SJSA1 (cell line): Measurements from ENCODE around the gene GRID2. TPM values are rescaled to one million over a fixed set of nuclear protein-coding genes. Genes with fewer than 3 reads are reported as not detected.
"Not testable (repeated sequence)": the region's sequence is repeated elsewhere in the genome, so short reads cannot be mapped to it uniquely, and the experiment has no call there.

Experiments used
- DNase-seq, 2 experiments: peaks; one replicate each; pipeline ENCODE4 v3.0.0-alpha.2; 2015 to 2020; ENCODE audit warnings: low spot score in 2 of 2, low read depth in 1 of 2
- H3K27ac ChIP-seq: fragments of 250-450 bp; sonication (Bioruptor Pico); 2 replicates; pipeline ENCODE4 v1.5.1; 2020; ENCODE audit warnings: mild to moderate bottlenecking, moderate library complexity
- H3K27me3 ChIP-seq: fragments of 250-450 bp; sonication (Bioruptor Pico); replicated peaks from 2 replicates; pipeline ENCODE4 v1.5.1; 2020; ENCODE audit warnings: mild to moderate bottlenecking, moderate library complexity
- H3K36me3 ChIP-seq: fragments of 250-450 bp; sonication (Bioruptor Pico); 2 replicates; pipeline ENCODE4 v1.5.1; 2020; ENCODE audit warnings: mild to moderate bottlenecking
- H3K4me1 ChIP-seq: fragments of 250-450 bp; sonication (Bioruptor Pico); replicated peaks from 2 replicates; pipeline ENCODE4 v1.6.1; 2021; ENCODE audit warnings: mild to moderate bottlenecking
- H3K4me3 ChIP-seq: fragments of 250-450 bp; sonication (Bioruptor Pico); 2 replicates; pipeline ENCODE4 v1.5.1; 2020; ENCODE audit warnings: mild to moderate bottlenecking
- H3K9me3 ChIP-seq: fragments of 250-450 bp; sonication (Bioruptor Pico); replicated peaks from 2 replicates; pipeline ENCODE4 v1.5.1; 2020; ENCODE audit warnings: mild to moderate bottlenecking
- total RNA-seq: library from RNA; depleted of rRNA; stranded (reverse); fragments of >200 nt; shearing (Covaris generic); gene quantifications from 2 replicates; pipeline ENCODE4 v1.2.3, GENCODE V29; 2014

GRID2 gene
- total RNA-seq, 1 experiment from 2014 or later: not detected

DNA sequence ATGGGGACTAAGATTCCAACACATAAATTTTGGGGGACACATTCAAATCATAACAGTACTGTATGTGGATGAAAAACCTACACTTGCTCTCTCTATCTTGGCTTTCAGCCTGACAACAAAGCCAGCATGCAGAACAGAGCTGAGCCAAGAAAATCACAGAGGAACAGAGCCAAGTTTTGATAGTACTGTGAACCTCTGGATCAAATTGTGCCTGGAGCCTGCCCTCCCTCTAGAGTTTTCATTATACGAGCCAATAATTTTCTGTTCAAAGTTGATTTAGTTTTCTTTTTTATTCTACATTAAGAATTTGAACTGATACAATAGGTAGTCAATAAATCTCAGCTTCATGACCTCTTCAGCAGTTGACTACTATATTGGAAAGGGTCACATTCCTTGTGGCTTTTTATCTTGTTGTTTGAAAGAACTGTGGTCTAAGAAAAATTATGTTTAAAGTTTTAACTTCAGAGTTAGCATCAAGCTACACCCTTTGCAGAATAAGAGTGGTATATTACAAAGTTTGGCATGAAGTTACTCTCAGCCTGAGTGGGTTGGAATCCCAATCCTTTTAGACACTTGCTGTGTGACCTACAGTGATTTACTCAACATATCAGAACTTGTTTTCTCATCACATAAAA lies 31.1 kb downstream of the GRID2 start:
- Histone ChIP-seq H3K4me1 (no peaks in the 10 kb centered on the region), H3K9me3 (no peaks in the 10 kb centered on the region), H3K27me3 (no peaks in the 10 kb centered on the region), H3K4me3 (no peak overlapping the region), H3K27ac (no peak overlapping the region), H3K36me3 (no peaks in the 10 kb centered on the region)
- no peak for DNase-seq

DNA sequence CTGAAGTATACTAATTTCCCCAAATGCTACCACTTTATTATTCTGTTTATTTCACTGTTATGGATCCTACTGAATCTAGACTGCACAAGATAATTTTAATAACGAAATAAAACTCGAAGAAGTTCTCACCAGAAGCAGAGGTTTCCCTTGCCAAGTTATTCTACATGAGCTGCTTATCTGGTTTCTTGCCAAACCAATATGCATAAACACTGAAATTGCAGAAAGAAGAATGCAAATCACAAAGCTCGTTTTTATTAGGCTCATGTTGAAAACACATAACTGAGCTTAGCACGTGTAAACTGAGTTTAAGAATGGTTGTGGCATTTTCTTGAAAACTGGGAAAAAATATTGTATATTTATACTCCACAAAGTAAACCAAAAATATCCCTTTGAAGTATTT lies 35.9 kb downstream of the GRID2 start:
- no peaks in the 10 kb centered on the region for H3K36me3 ChIP-seq
- no peaks in the 10 kb centered on the region for H3K9me3 ChIP-seq
- no peak for DNase-seq
- H3K27ac ChIP-seq: no peak overlapping the region
- no peak overlapping the region for H3K4me3 ChIP-seq
- H3K27me3 ChIP-seq: no peaks in the 10 kb centered on the region
- H3K4me1 ChIP-seq: no peaks in the 10 kb centered on the region

DNA sequence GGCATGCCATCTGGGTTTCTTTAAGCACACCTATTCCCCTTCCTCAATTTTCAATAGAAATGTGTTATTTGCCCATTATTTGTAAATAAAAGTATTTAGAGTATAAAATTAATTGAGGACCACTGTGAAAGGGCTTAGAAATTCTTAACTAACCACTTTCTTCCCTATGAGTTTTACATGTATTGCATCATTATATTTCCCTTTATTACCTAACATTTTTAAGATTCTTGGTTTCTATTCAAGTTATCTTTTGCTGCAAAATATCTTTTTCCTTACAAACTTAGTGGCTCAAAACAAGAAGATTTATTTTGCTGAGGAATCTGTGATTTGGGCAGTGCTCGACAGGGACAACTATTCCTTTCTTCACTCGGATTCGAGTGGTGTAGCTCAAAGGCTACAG lies 40.5 kb downstream of the GRID2 start:
- Histone ChIP-seq H3K36me3 (no peaks in the 10 kb centered on the region), H3K4me3 (no peak overlapping the region), H3K9me3 (no peaks in the 10 kb centered on the region)

DNA sequence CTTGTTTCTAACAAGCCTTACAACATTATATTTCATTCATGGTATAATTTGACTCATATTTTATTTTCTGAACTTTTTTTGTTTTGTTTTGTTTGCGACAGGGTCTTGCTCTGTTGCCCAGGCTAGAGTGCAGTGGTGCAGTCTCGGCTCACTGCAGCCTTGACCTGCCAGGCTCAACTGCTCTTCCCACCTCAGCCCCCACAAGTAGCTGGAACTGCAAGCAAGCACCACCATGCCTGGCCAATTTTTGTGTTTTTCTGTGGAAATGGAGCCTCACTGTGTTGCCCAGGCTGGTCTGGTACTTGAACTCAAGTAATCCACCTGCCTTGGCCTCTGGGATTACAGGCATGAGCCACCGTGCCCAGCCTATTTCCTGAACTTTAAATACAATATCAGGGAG lies 42.5 kb downstream of the GRID2 start:
- H3K9me3 ChIP-seq: no peaks in the 10 kb centered on the region

More for the DNA sequence above, 40.5 kb downstream of the GRID2 start:
- Histone ChIP-seq H3K4me1 (no peaks in the 10 kb centered on the region), H3K27ac (no peak overlapping the region), H3K27me3 (no peaks in the 10 kb centered on the region; the same call in 1 of the 2 replicates)
- DNase-seq: no peak

DNA sequence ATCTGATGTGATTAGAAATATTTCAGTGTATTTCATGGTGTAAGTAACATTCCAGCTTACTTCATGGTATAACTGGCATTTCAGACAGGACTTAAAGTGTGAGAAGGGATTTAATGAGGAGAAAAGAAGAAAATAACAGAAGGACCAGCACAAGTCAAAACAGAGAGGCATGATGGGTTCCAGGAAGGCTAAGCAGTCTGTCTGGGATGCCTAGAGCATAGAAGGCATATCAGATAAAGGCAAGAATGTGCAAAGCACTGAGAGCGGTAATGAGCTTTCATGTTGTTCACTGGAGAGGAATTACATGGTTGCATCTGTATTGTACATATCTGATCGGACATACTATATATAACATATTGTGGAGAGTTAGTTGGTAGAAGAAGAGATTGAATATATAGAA lies 54.2 kb downstream of the GRID2 start:
- no peak overlapping the region for H3K4me3 ChIP-seq

More for the DNA sequence above, 42.5 kb downstream of the GRID2 start:
- no peak overlapping the region for H3K27ac ChIP-seq
- H3K4me1 ChIP-seq: no peaks in the 10 kb centered on the region
- no peak for DNase-seq
- no peak overlapping the region for H3K4me3 ChIP-seq
- H3K36me3 ChIP-seq: no peaks in the 10 kb centered on the region
- no peaks in the 10 kb centered on the region; the same call in 1 of the 2 replicates for H3K27me3 ChIP-seq

DNA sequence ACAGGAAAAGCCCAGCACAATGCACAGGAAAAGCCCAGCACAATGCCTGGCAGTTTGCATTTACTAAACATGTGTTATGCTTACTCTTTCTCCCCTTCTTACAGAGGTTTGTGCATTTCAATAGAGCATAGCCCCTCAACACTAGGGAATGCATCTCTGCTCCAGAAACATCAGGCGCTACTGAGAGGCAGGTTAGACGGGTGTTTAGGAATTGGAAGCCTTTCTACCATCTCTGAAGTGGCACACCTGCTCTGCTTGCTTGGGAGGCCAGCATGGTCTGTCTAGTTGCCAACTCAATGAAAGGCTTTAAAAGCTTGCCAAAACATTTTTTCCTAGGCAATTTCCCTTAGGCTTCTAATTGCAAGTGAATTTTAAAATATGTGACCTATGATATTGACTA lies 55.7 kb downstream of the GRID2 start:
- no peak overlapping the region for H3K4me3 ChIP-seq
- no peak for DNase-seq
- H3K9me3 ChIP-seq: no peaks in the 10 kb centered on the region
- no peaks in the 10 kb centered on the region for H3K36me3 ChIP-seq
- H3K27ac ChIP-seq: no peak overlapping the region
- no peaks in the 10 kb centered on the region for H3K27me3 ChIP-seq
- no peaks in the 10 kb centered on the region for H3K4me1 ChIP-seq

More for the DNA sequence above, 54.2 kb downstream of the GRID2 start:
- Histone ChIP-seq H3K4me1 (no peaks in the 10 kb centered on the region), H3K27ac (no peak overlapping the region), H3K36me3 (no peaks in the 10 kb centered on the region), H3K9me3 (no peaks in the 10 kb centered on the region), H3K27me3 (no peaks in the 10 kb centered on the region)
- DNase-seq: no peak

DNA sequence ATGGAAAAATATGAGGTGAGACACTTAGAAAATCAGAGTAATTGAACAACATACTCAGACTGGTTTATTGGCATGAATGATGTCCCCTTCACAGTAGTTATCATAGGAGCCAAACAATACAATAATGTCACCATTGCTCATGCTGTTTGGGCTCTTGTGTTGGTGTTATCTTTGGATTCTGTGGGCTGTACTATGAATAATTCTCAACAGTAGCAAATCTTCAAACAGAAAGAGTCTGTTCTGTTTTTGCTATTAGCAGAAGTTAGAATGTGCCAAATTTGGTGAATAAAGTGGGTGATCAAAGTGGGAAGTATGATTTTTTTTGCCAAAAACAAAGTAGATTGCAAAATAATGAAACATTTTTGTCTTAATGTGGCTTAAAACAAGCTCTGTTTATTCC lies 58.3 kb downstream of the GRID2 start:
- no peak for DNase-seq
- Histone ChIP-seq H3K4me3 (no peak overlapping the region), H3K27ac (no peak overlapping the region), H3K4me1 (no peaks in the 10 kb centered on the region), H3K9me3 (no peaks in the 10 kb centered on the region), H3K27me3 (no peaks in the 10 kb centered on the region), H3K36me3 (no peaks in the 10 kb centered on the region)

DNA sequence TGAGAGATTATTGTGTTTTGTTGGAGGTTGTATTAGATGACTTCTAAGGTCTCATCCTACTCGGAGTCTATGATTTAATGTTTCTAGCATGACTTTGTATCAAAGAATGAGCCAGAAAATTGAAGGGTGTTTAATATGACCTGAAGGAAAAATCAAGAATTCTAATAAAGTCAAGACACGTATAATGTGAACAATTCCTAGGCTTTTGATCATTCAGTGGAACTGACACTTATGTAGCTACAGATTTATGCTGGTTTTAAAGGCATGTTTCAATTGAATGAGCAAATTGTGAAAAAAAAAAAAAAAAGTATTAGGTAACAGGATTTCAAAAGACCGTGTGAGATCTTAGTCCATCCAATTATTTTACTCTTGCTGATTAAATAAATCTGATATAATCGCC lies 64.9 kb downstream of the GRID2 start:
- Histone ChIP-seq H3K4me1 (no peaks in the 10 kb centered on the region), H3K9me3 (no peaks in the 10 kb centered on the region), H3K27ac (no peak overlapping the region), H3K27me3 (no peaks in the 10 kb centered on the region), H3K36me3 (no peaks in the 10 kb centered on the region), H3K4me3 (no peak overlapping the region)
- no peak for DNase-seq

DNA sequence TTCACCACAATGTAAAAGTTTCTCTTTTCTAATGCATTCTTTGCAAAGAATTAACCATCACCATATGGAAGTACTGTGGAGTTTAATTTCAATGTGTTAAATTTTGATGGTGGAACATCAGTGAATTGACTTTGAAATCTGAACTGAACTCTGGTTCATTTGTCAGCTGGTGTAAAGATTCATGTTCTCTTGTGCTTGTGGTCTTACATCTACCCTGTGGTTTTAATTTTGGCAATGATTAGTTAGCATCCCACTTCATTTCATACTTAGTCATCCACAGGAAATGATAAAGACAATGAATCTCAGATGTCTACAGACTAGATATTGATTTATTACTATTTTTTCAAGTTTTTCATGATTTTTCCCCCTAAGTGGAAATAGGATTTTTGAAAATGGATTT lies 77.8 kb downstream of the GRID2 start:
- Histone ChIP-seq H3K9me3 (no peaks in the 10 kb centered on the region), H3K27ac (no peak overlapping the region), H3K36me3 (no peaks in the 10 kb centered on the region), H3K27me3 (no peaks in the 10 kb centered on the region), H3K4me3 (no peak overlapping the region), H3K4me1 (no peaks in the 10 kb centered on the region)
- no peak for DNase-seq

DNA sequence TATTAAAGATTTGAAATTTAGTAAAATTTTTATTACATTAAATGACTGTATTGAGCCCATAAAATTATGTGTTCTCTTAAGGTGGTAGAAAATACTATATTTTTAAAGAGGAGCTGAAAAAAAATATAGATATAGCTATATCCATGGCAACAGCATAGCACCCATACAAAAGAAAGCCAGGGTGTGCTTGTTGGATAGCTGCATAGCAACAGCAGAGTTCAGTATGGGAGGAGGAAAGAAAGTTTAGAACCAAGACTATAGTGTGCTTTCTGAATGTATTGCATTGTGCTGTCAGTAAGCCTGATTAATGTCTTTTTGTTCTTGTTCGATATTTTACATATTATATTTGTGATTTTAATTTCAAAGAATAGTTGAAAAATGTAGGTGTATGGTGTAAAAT lies 78.4 kb downstream of the GRID2 start:
- no peak overlapping the region for H3K27ac ChIP-seq
- H3K36me3 ChIP-seq: no peaks in the 10 kb centered on the region
- no peak overlapping the region for H3K4me3 ChIP-seq
- no peaks in the 10 kb centered on the region for H3K9me3 ChIP-seq
- H3K27me3 ChIP-seq: no peaks in the 10 kb centered on the region
- no peak for DNase-seq
- no peaks in the 10 kb centered on the region for H3K4me1 ChIP-seq

DNA sequence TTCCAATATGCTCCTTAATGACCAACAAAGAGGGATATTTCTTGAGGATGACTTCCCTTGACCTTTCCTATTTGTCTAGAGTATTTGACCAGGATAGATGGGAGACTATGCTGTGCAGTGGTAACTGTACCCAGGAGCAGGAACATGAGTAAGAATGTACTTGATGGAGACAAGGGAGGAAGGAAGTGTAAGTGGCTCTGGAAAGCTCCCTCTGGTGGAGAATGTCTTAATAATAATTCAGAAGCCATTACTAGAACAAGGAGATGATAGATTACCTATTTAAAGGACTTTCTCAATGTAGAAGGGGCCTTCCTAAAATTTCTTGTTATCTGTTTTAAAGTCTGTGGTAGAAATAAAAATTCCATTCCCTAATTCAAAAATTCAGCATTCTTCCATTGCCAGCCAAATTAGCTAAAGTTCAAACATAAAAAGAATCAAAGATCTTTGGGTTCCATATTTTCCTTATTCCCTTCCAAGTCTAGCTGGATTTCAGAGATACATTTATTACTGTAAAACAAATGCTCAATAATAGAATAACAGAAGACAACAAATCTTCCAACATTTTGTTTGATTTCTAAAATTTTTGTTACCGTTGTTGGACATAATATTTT lies 83.8 kb downstream of the GRID2 start:
- no peaks in the 10 kb centered on the region for H3K27me3 ChIP-seq
- H3K4me3 ChIP-seq: no peak overlapping the region
- H3K36me3 ChIP-seq: no peaks in the 10 kb centered on the region
- H3K4me1 ChIP-seq: no peaks in the 10 kb centered on the region
- DNase-seq: peak in 1 of 2 experiments; percentile 15
- H3K9me3 ChIP-seq: no peaks in the 10 kb centered on the region
- no peak overlapping the region for H3K27ac ChIP-seq

DNA sequence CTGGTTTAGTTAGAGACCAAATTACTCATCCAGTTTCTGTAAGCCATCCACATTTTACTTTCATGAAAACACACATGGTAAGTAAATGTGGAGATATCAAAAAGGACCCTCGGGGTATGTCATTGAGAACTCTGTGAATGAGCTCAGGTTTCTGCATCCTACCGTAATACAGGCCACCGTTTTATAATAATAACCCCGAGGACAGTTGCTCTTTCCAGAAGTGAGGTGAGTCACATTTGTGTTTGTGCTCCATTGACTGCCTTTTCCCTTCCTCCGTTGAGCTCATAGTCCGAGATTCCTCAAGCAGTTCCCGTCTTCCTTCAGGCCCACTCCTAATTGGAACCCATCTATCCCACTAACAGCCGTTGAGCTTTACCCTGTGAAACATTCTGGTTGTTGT lies 95.3 kb downstream of the GRID2 start:
- DNase-seq: no peak
- Histone ChIP-seq H3K4me3 (no peak overlapping the region), H3K9me3 (no peaks in the 10 kb centered on the region), H3K4me1 (no peaks in the 10 kb centered on the region), H3K27ac (no peak overlapping the region), H3K27me3 (0 out of 2 replicates have a peak, but pooled peaks cover 3% of the 10 kb centered on the region), H3K36me3 (no peaks in the 10 kb centered on the region)

DNA sequence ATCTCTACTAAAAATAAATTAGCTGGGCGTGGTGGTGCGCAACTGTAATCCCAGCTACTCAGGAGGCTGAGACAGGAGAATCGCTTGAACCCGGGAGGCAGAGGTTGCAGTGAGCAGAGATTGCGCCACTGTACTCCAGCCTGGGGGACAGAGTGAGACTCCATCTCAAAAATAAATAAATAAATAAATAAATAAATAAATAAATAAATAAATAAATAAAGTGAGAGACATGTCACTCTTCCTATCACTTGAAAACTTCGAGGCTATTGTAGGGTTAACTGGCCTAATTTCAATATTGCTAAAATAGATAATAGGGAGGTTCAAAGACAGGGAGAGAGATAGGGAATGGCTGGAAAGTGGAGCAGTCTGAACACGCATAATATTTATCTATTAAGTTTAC lies 99.8 kb downstream of the GRID2 start:
- not testable (repeated sequence) for H3K4me3 ChIP-seq, H3K27me3 ChIP-seq, H3K9me3 ChIP-seq, H3K4me1 ChIP-seq, H3K27ac ChIP-seq, DNase-seq, H3K36me3 ChIP-seq

DNA sequence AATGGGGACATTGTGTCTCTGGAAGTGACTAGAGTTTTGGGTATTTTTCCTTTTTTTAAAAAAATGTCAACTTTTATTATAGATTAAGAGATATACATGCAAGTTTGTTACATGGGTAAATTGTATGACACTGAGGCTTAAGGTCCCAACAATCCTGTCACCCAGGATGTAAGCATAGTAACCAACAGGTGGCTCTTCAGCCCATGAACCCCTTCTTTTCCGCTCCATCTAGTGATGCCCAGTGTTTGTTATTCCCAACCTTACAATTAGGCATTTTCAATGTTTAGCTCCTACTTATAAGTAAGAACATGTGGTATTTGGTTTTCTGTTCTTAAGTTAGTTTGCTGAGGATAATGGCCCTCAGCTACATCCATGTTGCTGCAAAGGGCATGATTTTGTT lies 102.7 kb downstream of the GRID2 start:
- Histone ChIP-seq H3K36me3 (no peaks in the 10 kb centered on the region), H3K4me1 (no peaks in the 10 kb centered on the region), H3K27ac (no peak overlapping the region), H3K27me3 (no peaks in the 10 kb centered on the region), H3K4me3 (no peak overlapping the region), H3K9me3 (no peaks in the 10 kb centered on the region)
- DNase-seq: no peak

DNA sequence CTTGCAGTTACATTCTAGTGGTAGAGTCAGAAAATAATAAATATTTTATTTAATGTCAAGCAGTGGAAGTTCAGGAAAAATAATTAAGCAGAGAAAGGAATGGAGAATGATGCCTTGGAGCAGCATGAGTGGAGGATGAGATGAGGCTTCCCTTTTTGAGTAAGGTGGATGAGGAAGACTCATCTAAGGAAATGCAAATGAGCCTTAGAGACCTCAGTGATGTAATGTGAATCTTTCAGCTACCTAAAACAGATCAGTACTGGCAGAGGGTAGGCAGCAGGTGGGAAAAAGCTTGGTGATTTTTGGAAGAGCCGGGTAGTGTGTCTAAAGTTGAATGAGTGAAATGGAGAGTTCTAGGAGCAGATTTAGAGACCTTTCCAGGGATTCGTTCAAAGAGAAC lies 118.2 kb downstream of the GRID2 start:
- no peak for DNase-seq

More for the DNA sequence above, 118.2 kb downstream of the GRID2 start:
- Histone ChIP-seq H3K4me3 (no peak overlapping the region), H3K9me3 (no peaks in the 10 kb centered on the region), H3K4me1 (no peaks in the 10 kb centered on the region), H3K27me3 (no peaks in the 10 kb centered on the region), H3K27ac (no peak overlapping the region), H3K36me3 (no peaks in the 10 kb centered on the region)
